ENCODE data around the gene OR8D1.

The OR8D1 gene

GRCh38 chr11:124313849-124314248 is at the start of gene OR8D1:
TSS of gene OR8D1 (minus strand) at chr11:124313949. CDS start at chr11:124310766, 3,183 bp downstream.
- no peak for DNase-seq (ENCODE audit: low read depth in 2 of 3, low spot score in 2 of 3)

- no peak for DNase-seq (ENCODE audit: low read depth in 2 of 3, low spot score in 2 of 3)
Observed at GRCh38 chr11:124359566-124359965, 45.8 kb upstream of the OR8D1 start.

GRCh38 chr11:124346311-124346955 is 32.7 kb upstream of the OR8D1 start:
- no peak for DNase-seq (ENCODE audit: low read depth in 2 of 3, low spot score in 2 of 3)

GRCh38 chr11:124344346-124344745 is 30.6 kb upstream of the OR8D1 start:
- DNase-seq (ENCODE audit: low read depth in 2 of 3, low spot score in 2 of 3), result no peak

GRCh38 chr11:124340142-124340447 is 26.3 kb upstream of the OR8D1 start:
- no peak for DNase-seq (ENCODE audit: low read depth in 2 of 3, low spot score in 2 of 3)

GRCh38 chr11:124339396-124340141 is 25.8 kb upstream of the OR8D1 start:
- DNase-seq (ENCODE audit: low read depth in 2 of 3, low spot score in 2 of 3), result no peak

GRCh38 chr11:124331873-124332272 is 18.1 kb upstream of the OR8D1 start:
- DNase-seq (ENCODE audit: low read depth in 2 of 3, low spot score in 2 of 3), result no peak

- DNase-seq (ENCODE audit: low read depth in 2 of 3, low spot score in 2 of 3), result no peak
Observed at GRCh38 chr11:124329787-124330478, 16.2 kb upstream of the OR8D1 start.

- DNase-seq (ENCODE audit: low read depth in 2 of 3, low spot score in 2 of 3), result no peak
Observed at GRCh38 chr11:124327775-124328174, 14.0 kb upstream of the OR8D1 start.

GRCh38 chr11:124322356-124322755 is 8.6 kb upstream of the OR8D1 start:
- DNase-seq (ENCODE audit: low read depth in 2 of 3, low spot score in 2 of 3), result no peak

GRCh38 chr11:124320097-124320496 is 6.3 kb upstream of the OR8D1 start, which contains the start of gene OR8D2:
TSS of gene OR8D2 (minus strand) at chr11:124320197. CDS start at chr11:124320197, 0 bp downstream.
- DNase-seq (ENCODE audit: low read depth in 2 of 3, low spot score in 2 of 3), result no peak

GRCh38 chr11:124315052-124315451 is 1.3 kb upstream of the OR8D1 start:
- no peak for DNase-seq (ENCODE audit: low read depth in 2 of 3, low spot score in 2 of 3)

GRCh38 chr11:124313131-124313530 is 618 bp downstream of the OR8D1 start:
- no peak for DNase-seq (ENCODE audit: low read depth in 2 of 3, low spot score in 2 of 3)

- DNase-seq (ENCODE audit: low read depth in 2 of 3, low spot score in 2 of 3), result no peak
Observed at GRCh38 chr11:124311670-124312069, 2.1 kb downstream of the OR8D1 start.

- no peak for DNase-seq (ENCODE audit: low read depth in 2 of 3, low spot score in 2 of 3)
Observed at GRCh38 chr11:124311269-124311668, 2.5 kb downstream of the OR8D1 start.

GRCh38 chr11:124310721-124311120 is 3.0 kb downstream of the OR8D1 start:
- DNase-seq (ENCODE audit: low read depth in 2 of 3, low spot score in 2 of 3), result no peak

- no peak for DNase-seq (ENCODE audit: low read depth in 2 of 3, low spot score in 2 of 3)
Observed at GRCh38 chr11:124307093-124307492, 6.7 kb downstream of the OR8D1 start.

- DNase-seq (ENCODE audit: low read depth in 2 of 3, low spot score in 2 of 3), result no peak
Observed at GRCh38 chr11:124302347-124303125, 11.2 kb downstream of the OR8D1 start.

GRCh38 chr11:124301548-124301947 is 12.2 kb downstream of the OR8D1 start:
- no peak for DNase-seq (ENCODE audit: low read depth in 2 of 3, low spot score in 2 of 3)

- DNase-seq (ENCODE audit: low read depth in 2 of 3, low spot score in 2 of 3), result no peak
Observed at GRCh38 chr11:124297921-124298320, 15.8 kb downstream of the OR8D1 start.

GRCh38 chr11:124296016-124296415 is 17.7 kb downstream of the OR8D1 start:
- no peak for DNase-seq (ENCODE audit: low read depth in 2 of 3, low spot score in 2 of 3)

All from activated CD8-positive, alpha-beta memory T cell treated with anti-CD3 and anti-CD28 coated beads for 48 hours (primary cell).